Fibroblast of mammary gland (primary cell): ENCODE results near the gene RRAGA.
A peak's percentile ranks its signal among the peaks of the same experiment; 100 is the strongest.
"Not testable (repeated sequence)": the region's sequence is repeated elsewhere in the genome, so short reads cannot be mapped to it uniquely, and the experiment has no call there.

ENCODE experiments used
- DNase-seq: peaks from one replicate; pipeline ENCODE4 v3.0.0-alpha.2; 2010; ENCODE audit warnings: low read depth
- H3K4me3 ChIP-seq: 2 replicates; pipeline ENCODE4 v1.5.1; 2011; ENCODE audit warnings: low read depth, mild to moderate bottlenecking, low read length, moderate library complexity; ENCODE audit not compliant: control insufficient read depth
- CTCF ChIP-seq: conservative IDR thresholded peaks from 2 replicates; pipeline ENCODE4 v1.5.1; 2011; ENCODE audit warnings: low read depth, low read length, inconsistent platforms; ENCODE audit not compliant: control insufficient read depth, insufficient read depth

RRAGA gene

GRCh38 chr9:19048966-19049916 lies at the start of gene RRAGA:
RRAGA (plus strand) TSS chr9:19049427; CDS start chr9:19049660, 233 bp downstream.
- peak; percentile 70 for TF ChIP-seq CTCF
- H3K4me3 ChIP-seq, result peak within 1 kb of the TSS; percentile 96
- DNase-seq, result peak; percentile 95

GRCh38 chr9:19000133-19000532 lies 49.1 kb upstream of the RRAGA start:
- no peak for DNase-seq
- no peak for TF ChIP-seq CTCF
- no peak overlapping the region for H3K4me3 ChIP-seq

GRCh38 chr9:19009391-19009965 lies 39.7 kb upstream of the RRAGA start:
- no peak overlapping the region for H3K4me3 ChIP-seq
- no peak for DNase-seq
- no peak for TF ChIP-seq CTCF

GRCh38 chr9:19018201-19018600 lies 31.0 kb upstream of the RRAGA start:
- H3K4me3 ChIP-seq, result no peak overlapping the region
- no peak for DNase-seq
- no peak for TF ChIP-seq CTCF

GRCh38 chr9:19020886-19021455 lies 28.3 kb upstream of the RRAGA start:
- no peak for DNase-seq
- no peak for TF ChIP-seq CTCF
- H3K4me3 ChIP-seq, result no peak overlapping the region

- not testable (repeated sequence) for DNase-seq, H3K4me3 ChIP-seq
Measured at GRCh38 chr9:19021649-19022048, 27.6 kb upstream of the RRAGA start.

GRCh38 chr9:19022206-19022605 lies 27.0 kb upstream of the RRAGA start:
- no peak overlapping the region for H3K4me3 ChIP-seq
- no peak for TF ChIP-seq CTCF
- DNase-seq, result no peak
